SK-N-SH (cell line): ENCODE data around the gene CCDC40. TPM values are rescaled to one million over a fixed set of nuclear protein-coding genes. Genes with fewer than 3 reads are reported as not detected.

ENCODE experiments used
- CTCF ChIA-PET: fragments of 300-600, 350-600 bp; formaldehyde crosslinking; extraction: SDS; loops from one replicate; lab custom pipeline; 2021; lab: Yijun Ruan, JAX
- POLR2A ChIA-PET: fragments of 350-600 bp; sonication (Branson Sonifier 250); formaldehyde crosslinking; extraction: SDS; loops from one replicate; lab custom pipeline; 2020; ENCODE audit warnings: antibody characterized with exemption, inconsistent platforms; lab: Yijun Ruan, JAX
- DNase-seq: peaks from one replicate; pipeline ENCODE4 v3.0.0; 2012
- H2AFZ ChIP-seq: fragments of 200-600 bp; sonication (generic); 2 replicates; pipeline ENCODE4 v1.8.1; 2016; ENCODE audit warnings: antibody characterized with exemption, mild to moderate bottlenecking, low read depth
- H3F3A ChIP-seq: fragments of 200-600 bp; sonication (generic); replicated peaks from 2 replicates; pipeline ENCODE3; 2016; ENCODE audit warnings: antibody characterized with exemption, mild to moderate bottlenecking; ENCODE audit not compliant: insufficient read depth
- H3K27ac ChIP-seq, 2 experiments: fragments of 200-500 bp in 1 of 2; fragments of 200-600 bp in 1 of 2; sonication (Bioruptor generic) in 1 of 2; sonication (generic), shearing (Covaris generic) in 1 of 2; 2 replicates each; pipeline versions ENCODE4 v1.5.1 to v1.6.1; 2014 to 2016; ENCODE audit warnings: low read depth in 2 of 2, inconsistent platforms in 1 of 2, low read length in 1 of 2, mild to moderate bottlenecking in 1 of 2, mixed read lengths in 1 of 2
- H3K27me3 ChIP-seq: fragments of 200-600 bp; sonication (generic), shearing (Covaris generic); 2 replicates; pipeline ENCODE4 v1.6.1; 2016; ENCODE audit warnings: mixed run types; ENCODE audit not compliant: insufficient read depth
- H3K36me3 ChIP-seq, 2 experiments: fragments of 200-500 bp in 1 of 2; fragments of 200-600 bp in 1 of 2; sonication (Bioruptor generic) in 1 of 2; sonication (generic) in 1 of 2; replicated peaks in 1 of 2; 2 replicates each; pipeline versions ENCODE3 to v1.5.1; 2014 to 2016; ENCODE audit warnings: low read length in 1 of 2, mild to moderate bottlenecking in 1 of 2; ENCODE audit not compliant: insufficient read depth in 2 of 2, control insufficient read depth in 1 of 2
- H3K4me1 ChIP-seq, 2 experiments: fragments of 200-500 bp in 1 of 2; fragments of 200-600 bp in 1 of 2; sonication (Bioruptor generic) in 1 of 2; sonication (generic), shearing (Covaris generic) in 1 of 2; 2 replicates each; pipeline versions ENCODE4 v1.5.1 to v1.6.1; 2014 to 2016; ENCODE audit warnings: low read depth in 1 of 2, low read length in 1 of 2, mixed run types in 1 of 2; ENCODE audit not compliant: insufficient read depth in 2 of 2, control insufficient read depth in 1 of 2
- H3K4me2 ChIP-seq: fragments of 200-600 bp; sonication (generic), shearing (Covaris generic); 2 replicates; pipeline ENCODE4 v1.6.1; 2017; ENCODE audit warnings: mixed run types
- H3K4me3 ChIP-seq, 2 experiments: fragments of 200-500 bp in 1 of 2; fragments of 200-600 bp in 1 of 2; sonication (Bioruptor generic) in 1 of 2; sonication (generic), shearing (Covaris generic) in 1 of 2; 2 replicates each; pipeline versions ENCODE4 v1.5.1 to v1.8.1; 2014 to 2016; ENCODE audit warnings: low read depth in 2 of 2, inconsistent platforms in 1 of 2, low read length in 1 of 2, mild to moderate bottlenecking in 1 of 2, mixed read lengths in 1 of 2, moderate library complexity in 1 of 2
- H3K79me2 ChIP-seq: fragments of 200-600 bp; sonication (generic); 2 replicates; pipeline ENCODE4 v1.8.1; 2017; ENCODE audit warnings: mild to moderate bottlenecking; ENCODE audit not compliant: insufficient read depth
- H3K9ac ChIP-seq: fragments of 200-600 bp; sonication (generic); 2 replicates; pipeline ENCODE4 v1.6.1; 2017; ENCODE audit warnings: mixed run types
- H3K9me2 ChIP-seq: fragments of 200-600 bp; sonication (generic); 2 replicates; pipeline ENCODE4 v1.6.1; 2017; ENCODE audit warnings: mixed run types
- H3K9me3 ChIP-seq: fragments of 200-600 bp; sonication (generic); 2 replicates; pipeline ENCODE4 v1.6.1; 2017; ENCODE audit warnings: mixed run types, mild to moderate bottlenecking, moderate library complexity
- H4K20me1 ChIP-seq: fragments of 200-600 bp; sonication (generic); 2 replicates; pipeline ENCODE4 v1.6.1; 2017; ENCODE audit warnings: mild to moderate bottlenecking, mixed run types; ENCODE audit not compliant: insufficient read depth
- CHD2 ChIP-seq: fragments of 150-350 bp; IDR thresholded peaks from 2 replicates; pipeline ENCODE4 v1.6.1; 2018; ENCODE audit warnings: low read length; ENCODE audit not compliant: partially characterized antibody
- CTCF ChIP-seq: fragments of 200-600 bp; sonication (generic); IDR thresholded peaks from 2 replicates; pipeline ENCODE4 v1.6.1; 2017; ENCODE audit warnings: antibody characterized with exemption, mild to moderate bottlenecking, moderate library complexity
- FOXJ3 ChIP-seq: sonication (generic); formaldehyde crosslinking; IDR thresholded peaks from 2 replicates; pipeline ENCODE4 v1.5.1; 2020; ENCODE audit warnings: mild to moderate bottlenecking, missing genetic modification reagents
- FOXM1 ChIP-seq: IDR thresholded peaks from 2 replicates; pipeline ENCODE4 v1.4.0; 2012; ENCODE audit warnings: low read depth, mild to moderate bottlenecking
- IRF3 ChIP-seq: fragments of 150-350 bp; IDR thresholded peaks from 2 replicates; pipeline ENCODE4 v1.6.1; 2016; ENCODE audit warnings: mild to moderate bottlenecking, low read depth, low read length
- JUND ChIP-seq: IDR thresholded peaks from 2 replicates; pipeline ENCODE4 v1.4.0; 2012
- MAX ChIP-seq: IDR thresholded peaks from 2 replicates; pipeline ENCODE4 v1.4.0; 2012; ENCODE audit warnings: low read depth
- MXI1 ChIP-seq: IDR thresholded peaks from 2 replicates; pipeline ENCODE4 v1.6.1; 2012; ENCODE audit warnings: mild to moderate bottlenecking, low read depth, low read length, improper control_type of control experiment
- NFIC ChIP-seq: IDR thresholded peaks from 2 replicates; pipeline ENCODE4 v1.4.0; 2012; ENCODE audit warnings: borderline replicate concordance
- PBX3 ChIP-seq: IDR thresholded peaks from 2 replicates; pipeline ENCODE4; 2012
- POLR2AphosphoS5 ChIP-seq: IDR thresholded peaks from 2 replicates; pipeline ENCODE4 v1.6.1; 2012; ENCODE audit warnings: low read depth, low read length
- RCOR1 ChIP-seq: fragments of 150-350 bp; IDR thresholded peaks from 2 replicates; pipeline ENCODE4 v1.6.1; 2017; ENCODE audit warnings: antibody characterized with exemption, low read length
- REST ChIP-seq: IDR thresholded peaks from 2 replicates; pipeline ENCODE4 v1.6.1; 2012; ENCODE audit warnings: mild to moderate bottlenecking, low read depth, low read length, moderate library complexity
- SIN3A ChIP-seq: IDR thresholded peaks from 2 replicates; pipeline ENCODE4 v1.6.1; 2012; ENCODE audit warnings: low read depth, mild to moderate bottlenecking, low read length, moderate library complexity, borderline replicate concordance
- TCF12 ChIP-seq: IDR thresholded peaks from 2 replicates; pipeline ENCODE4 v1.4.0; 2012
- TEAD4 ChIP-seq: IDR thresholded peaks from 2 replicates; pipeline ENCODE4 v1.4.0; 2012; ENCODE audit warnings: mild to moderate bottlenecking, borderline replicate concordance; ENCODE audit not compliant: insufficient read depth
- USF1 ChIP-seq: IDR thresholded peaks from 2 replicates; pipeline ENCODE4 v1.4.0; 2012; ENCODE audit warnings: low read depth, borderline replicate concordance
- YY1 ChIP-seq: IDR thresholded peaks from 2 replicates; pipeline ENCODE4 v1.4.0; 2012; ENCODE audit warnings: low read depth, mild to moderate bottlenecking
- WGBS: methylation state at CpG from one replicate; pipeline ENCODE4 v1.1.6; 2017; ENCODE audit warnings: low lambda C conversion rate; 5-methylcytosine and 5-hydroxymethylcytosine counted together
- polyA plus RNA-seq, 3 experiments: library from polyadenylated mRNA; depleted of rRNA; stranded (reverse); fragments of >200 nt; gene quantifications; 2 replicates each; pipeline ENCODE4 v1.2.3, GENCODE V29; 2012

CCDC40 gene
- polyA plus RNA-seq, 1 of the 3 experiments (the other 2 are of a cell fraction): 17.3 TPM

GRCh38 chr17:80141463-80142165, 105.2 kb downstream of the CCDC40 start (continued):
- no peak for TF ChIP-seq REST
- no peak for TF ChIP-seq FOXM1
- no peak for TF ChIP-seq JUND
- TF ChIP-seq TCF12: no peak

GRCh38 chr17:80142929-80143328, 106.5 kb downstream of the CCDC40 start:
- Histone ChIP-seq H3K27me3 (no peaks in the 10 kb centered on the region), H3K9me3 (no peaks in the 10 kb centered on the region), H3K9me2 (no peaks in the 10 kb centered on the region), H2AFZ (no peak overlapping the region), H3K9ac (no peak overlapping the region), H3K4me3 (no peak overlapping the region), H3K4me2 (no peak overlapping the region), H3K27ac (no peak overlapping the region), H4K20me1 (peaks cover 30% of the 10 kb centered on the region), H3F3A (peaks cover 5% of the 10 kb centered on the region), H3K79me2 (peaks cover 65% of the 10 kb centered on the region), H3K36me3 (peaks cover 55 to 68% of the 10 kb centered on the region in 2 experiments), H3K4me1 (peaks cover 0 to 16% of the 10 kb centered on the region in 2 experiments; a peak in 2 of 4 replicates)
- no peak for DNase-seq
- ChIA-PET POLR2A (no interaction called here), CTCF (interaction anchor here (1.4 to 6.6 kb wide), 3 partner anchors 15 to 61 kb away, joined by 5 to 55 read pairs (median 17); partner anchors contain the start of gene GAA)
- WGBS: 97% methylated on average over 6 of the region's 6 CpGs
- no peak for TF ChIP-seq NFIC
- TF ChIP-seq IRF3: no peak
- no peak for TF ChIP-seq YY1
- TF ChIP-seq SIN3A: no peak
- no peak for TF ChIP-seq PBX3
- no peak for TF ChIP-seq MAX
- TF ChIP-seq FOXM1: no peak
- TF ChIP-seq FOXJ3 (CRISPR knock-in tag): no peak
- TF ChIP-seq MXI1: no peak
- no peak for TF ChIP-seq USF1
- no peak for TF ChIP-seq CHD2
- TF ChIP-seq REST: no peak
- TF ChIP-seq RCOR1: no peak
- no peak for TF ChIP-seq CTCF
- TF ChIP-seq JUND: no peak
- no peak for TF ChIP-seq POLR2AphosphoS5
- TF ChIP-seq TEAD4: no peak
